Measurements from ENCODE around the gene PPFIA3. TPM values are rescaled to one million over a fixed set of nuclear protein-coding genes. Genes with fewer than 3 reads are reported as not detected.
"Not testable (repeated sequence)": the region's sequence is repeated elsewhere in the genome, so short reads cannot be mapped to it uniquely, and the experiment has no call there.

Gene PPFIA3
- total RNA-seq (5.5 TPM), polyA plus RNA-seq (ENCODE audit: insufficient read depth in 1 of 8, insufficient read length in 8 of 8, low replicate concordance in 1 of 8) (10 to 100 TPM in 1 of 8 donors, 1 to 10 TPM in 7; 7.2 to 11.1 (median 8.3) TPM)
- long read RNA-seq, donor 1, partial matches to known transcripts: 0 of 2 reads
- long read RNA-seq, donor 1, other reads (novel, unspliced or antisense): 0 of 2 reads
- long read RNA-seq, donor 2: 0 reads
- long read RNA-seq, donor 3, partial matches to known transcripts: 0 of 1 reads
- long read RNA-seq, donor 3, other reads (novel, unspliced or antisense): 0 of 1 reads
- long read RNA-seq, donor 4, partial matches to known transcripts: 11 of 49 reads
- long read RNA-seq, donor 4, other reads (novel, unspliced or antisense): 37 of 49 reads
- long read RNA-seq, donor 5, partial matches to known transcripts: 0 of 2 reads
- long read RNA-seq, donor 5, other reads (novel, unspliced or antisense): 0 of 2 reads
- long read RNA-seq, donor 6, partial matches to known transcripts: 0 of 5 reads
- long read RNA-seq, donor 6, other reads (novel, unspliced or antisense): 0 of 5 reads
- long read RNA-seq, donor 7, partial matches to known transcripts: 68 of 72 reads
- long read RNA-seq, donor 7, other reads (novel, unspliced or antisense): 0 of 72 reads
- long read RNA-seq, donor 8: 0 reads
- long read RNA-seq, donor 9, partial matches to known transcripts: 0 of 1 reads
- long read RNA-seq, donor 9, other reads (novel, unspliced or antisense): 0 of 1 reads
- long read RNA-seq, donor 10, partial matches to known transcripts: 37 of 109 reads
- long read RNA-seq, donor 10, other reads (novel, unspliced or antisense): 70 of 109 reads
- long read RNA-seq, donor 11, partial matches to known transcripts: 0 of 1 reads
- long read RNA-seq, donor 11, other reads (novel, unspliced or antisense): 0 of 1 reads

- no peaks in the 10 kb centered on the region for H3K9me3 ChIP-seq (replicated peaks; ENCODE audit: control insufficient read depth, low read depth, low read length)
Observed at GRCh38 chr19:49119411-49120324, at the start of gene PPFIA3. PPFIA3 (plus strand) TSS chr19:49119544; CDS start chr19:49127874, 8,330 bp downstream.

GRCh38 chr19:49070416-49070815 is 48.9 kb upstream of the PPFIA3 start:
- no peak overlapping the region for H3K27ac ChIP-seq (ENCODE audit: low read length)
- peaks cover 27% of the 10 kb centered on the region for H3K4me1 ChIP-seq (ENCODE audit: control insufficient read depth, insufficient read depth, low read length)
- 91% methylated on average over 21 of the region's 21 CpGs for WGBS (ENCODE audit: insufficient coverage)
- H3K9me3 ChIP-seq (replicated peaks; ENCODE audit: control insufficient read depth, low read depth, low read length): no peaks in the 10 kb centered on the region
- no peaks in the 10 kb centered on the region for H3K36me3 ChIP-seq (ENCODE audit: control insufficient read depth, insufficient read depth, low read length)
- H3K4me3 ChIP-seq (ENCODE audit: low read length): no peak overlapping the region
- no peak for DNase-seq
- peaks cover 80% of the 10 kb centered on the region for H3K27me3 ChIP-seq (ENCODE audit: control insufficient read depth, insufficient read depth, low read length)

More at GRCh38 chr19:49119411-49120324, at the start of gene PPFIA3:
- Histone ChIP-seq H3K27me3 (ENCODE audit: control insufficient read depth, insufficient read depth, low read length) (peaks cover 13% of the 10 kb centered on the region), H3K27ac (ENCODE audit: low read length) (peak within 1 kb of the TSS; percentile 95), H3K36me3 (ENCODE audit: control insufficient read depth, insufficient read depth, low read length) (peaks cover 4% of the 10 kb centered on the region), H3K4me1 (ENCODE audit: control insufficient read depth, insufficient read depth, low read length) (peaks cover 25% of the 10 kb centered on the region), H3K4me3 (ENCODE audit: low read length) (peak within 1 kb of the TSS; percentile 89)
- WGBS (ENCODE audit: insufficient coverage): under 1% methylated on average over 79 of the region's 90 CpGs
- peak; percentile 76 for DNase-seq

- 3% methylated on average over 93 of the region's 93 CpGs for WGBS (ENCODE audit: insufficient coverage)
- peaks cover 64% of the 10 kb centered on the region for H3K27me3 ChIP-seq (ENCODE audit: control insufficient read depth, insufficient read depth, low read length)
- H3K4me1 ChIP-seq (ENCODE audit: control insufficient read depth, insufficient read depth, low read length): peaks cover 15% of the 10 kb centered on the region
- H3K36me3 ChIP-seq (ENCODE audit: control insufficient read depth, insufficient read depth, low read length): no peaks in the 10 kb centered on the region
- peak overlapping the region; percentile 24 for H3K4me3 ChIP-seq (ENCODE audit: low read length)
- peak overlapping the region; percentile 55 for H3K27ac ChIP-seq (ENCODE audit: low read length)
- H3K9me3 ChIP-seq (replicated peaks; ENCODE audit: control insufficient read depth, low read depth, low read length): no peaks in the 10 kb centered on the region
- no peak for DNase-seq
Observed at GRCh38 chr19:49071860-49072547, 47.3 kb upstream of the PPFIA3 start.

GRCh38 chr19:49073514-49074378 is 45.6 kb upstream of the PPFIA3 start:
- DNase-seq: peak; percentile 65
- no peaks in the 10 kb centered on the region for H3K36me3 ChIP-seq (ENCODE audit: control insufficient read depth, insufficient read depth, low read length)
- H3K27ac ChIP-seq (ENCODE audit: low read length): peak overlapping the region; percentile 87
- peaks cover 54% of the 10 kb centered on the region for H3K27me3 ChIP-seq (ENCODE audit: control insufficient read depth, insufficient read depth, low read length)
- peak overlapping the region; percentile 21 for H3K4me3 ChIP-seq (ENCODE audit: low read length)
- no peaks in the 10 kb centered on the region for H3K9me3 ChIP-seq (replicated peaks; ENCODE audit: control insufficient read depth, low read depth, low read length)
- peaks cover 11% of the 10 kb centered on the region for H3K4me1 ChIP-seq (ENCODE audit: control insufficient read depth, insufficient read depth, low read length)
- WGBS (ENCODE audit: insufficient coverage): 61% methylated on average over 14 of the region's 23 CpGs

- Histone ChIP-seq H3K27me3 (ENCODE audit: control insufficient read depth, insufficient read depth, low read length) (peaks cover 46% of the 10 kb centered on the region), H3K4me1 (ENCODE audit: control insufficient read depth, insufficient read depth, low read length) (peaks cover 11% of the 10 kb centered on the region)
- H3K4me3 ChIP-seq (ENCODE audit: low read length); H3K9me3 ChIP-seq (replicated peaks; ENCODE audit: control insufficient read depth, low read depth, low read length); H3K27ac ChIP-seq (ENCODE audit: low read length); H3K36me3 ChIP-seq (ENCODE audit: control insufficient read depth, insufficient read depth, low read length): not testable (repeated sequence)
- DNase-seq: peak; percentile 63
- 0% methylated on average over 1 of the region's 9 CpGs for WGBS (ENCODE audit: insufficient coverage)
Observed at GRCh38 chr19:49074869-49075268, 44.5 kb upstream of the PPFIA3 start.

GRCh38 chr19:49080392-49080791 is 39.0 kb upstream of the PPFIA3 start:
- H3K4me1 ChIP-seq (ENCODE audit: control insufficient read depth, insufficient read depth, low read length): peaks cover 5% of the 10 kb centered on the region
- no CpG with 5 or more reads among the region's 4 CpGs for WGBS (ENCODE audit: insufficient coverage)
- H3K27me3 ChIP-seq (ENCODE audit: control insufficient read depth, insufficient read depth, low read length): peaks cover 7% of the 10 kb centered on the region
- no peak for DNase-seq
- H3K9me3 ChIP-seq (replicated peaks; ENCODE audit: control insufficient read depth, low read depth, low read length): no peaks in the 10 kb centered on the region
- H3K27ac ChIP-seq (ENCODE audit: low read length): no peak overlapping the region
- no peak overlapping the region for H3K4me3 ChIP-seq (ENCODE audit: low read length)
- no peaks in the 10 kb centered on the region for H3K36me3 ChIP-seq (ENCODE audit: control insufficient read depth, insufficient read depth, low read length)

- DNase-seq: no peak
- Histone ChIP-seq H3K36me3 (ENCODE audit: control insufficient read depth, insufficient read depth, low read length) (peaks cover under 1% of the 10 kb centered on the region), H3K27ac (ENCODE audit: low read length) (no peak overlapping the region), H3K4me3 (ENCODE audit: low read length) (no peak overlapping the region), H3K9me3 (replicated peaks; ENCODE audit: control insufficient read depth, low read depth, low read length) (no peaks in the 10 kb centered on the region), H3K27me3 (ENCODE audit: control insufficient read depth, insufficient read depth, low read length) (peaks cover 7% of the 10 kb centered on the region), H3K4me1 (ENCODE audit: control insufficient read depth, insufficient read depth, low read length) (peaks cover 10% of the 10 kb centered on the region)
- WGBS (ENCODE audit: insufficient coverage): 50% methylated on average over 1 of the region's 1 CpG
Observed at GRCh38 chr19:49081273-49081672, 38.1 kb upstream of the PPFIA3 start.

GRCh38 chr19:49084206-49085019 is 34.9 kb upstream of the PPFIA3 start:
- DNase-seq: no peak
- Histone ChIP-seq H3K9me3 (replicated peaks; ENCODE audit: control insufficient read depth, low read depth, low read length) (no peaks in the 10 kb centered on the region), H3K27ac (ENCODE audit: low read length) (peak overlapping the region; percentile 98), H3K27me3 (ENCODE audit: control insufficient read depth, insufficient read depth, low read length) (peaks cover 4% of the 10 kb centered on the region), H3K36me3 (ENCODE audit: control insufficient read depth, insufficient read depth, low read length) (peaks cover 21% of the 10 kb centered on the region), H3K4me1 (ENCODE audit: control insufficient read depth, insufficient read depth, low read length) (peaks cover 21% of the 10 kb centered on the region), H3K4me3 (ENCODE audit: low read length) (peak overlapping the region; percentile 100)
- 56% methylated on average over 16 of the region's 26 CpGs for WGBS (ENCODE audit: insufficient coverage)

All from muscle of leg (tissue), 16 donors.